ENCODE measurements around the gene TRAF4. TPM values are rescaled to one million over a fixed set of nuclear protein-coding genes. Genes with fewer than 3 reads are reported as not detected.

The TRAF4 gene, protein sequence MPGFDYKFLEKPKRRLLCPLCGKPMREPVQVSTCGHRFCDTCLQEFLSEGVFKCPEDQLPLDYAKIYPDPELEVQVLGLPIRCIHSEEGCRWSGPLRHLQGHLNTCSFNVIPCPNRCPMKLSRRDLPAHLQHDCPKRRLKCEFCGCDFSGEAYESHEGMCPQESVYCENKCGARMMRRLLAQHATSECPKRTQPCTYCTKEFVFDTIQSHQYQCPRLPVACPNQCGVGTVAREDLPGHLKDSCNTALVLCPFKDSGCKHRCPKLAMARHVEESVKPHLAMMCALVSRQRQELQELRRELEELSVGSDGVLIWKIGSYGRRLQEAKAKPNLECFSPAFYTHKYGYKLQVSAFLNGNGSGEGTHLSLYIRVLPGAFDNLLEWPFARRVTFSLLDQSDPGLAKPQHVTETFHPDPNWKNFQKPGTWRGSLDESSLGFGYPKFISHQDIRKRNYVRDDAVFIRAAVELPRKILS
- total RNA-seq = 100 to 1,000 TPM in 3 of 4 donors, 10 to 100 TPM in 1; 65.7 to 191 (median 126) TPM

GRCh38 chr17:28743243-28744103 is at the start of gene TRAF4:
TRAF4 (plus strand) TSS chr17:28744011; CDS start chr17:28744113, 102 bp downstream.
- Histone ChIP-seq H3K4me1 (peaks cover 13 to 66% (median 52%) of the 10 kb centered on the region in 4 donors), H3K4me3 (peak within 1 kb of the TSS; percentile 80 to 89 (median 81)), H3K27me3 (no peaks in the 10 kb centered on the region), H3K36me3 (no peaks in the 10 kb centered on the region), H3K9me3 (no peaks in the 10 kb centered on the region), H3K27ac (peak within 1 kb of the TSS; percentile 98 to 99 (median 98))
- TF ChIP-seq POLR2AphosphoS5 (IDR thresholded peaks at IDR 0.05) (peak; percentile 17 to 86 (median 83)), EP300 (IDR thresholded peaks at IDR 0.05; ENCODE audit: low read depth) (no peak), POLR2A (IDR thresholded peaks at IDR 0.05) (peak; percentile 75), CTCF (IDR thresholded peaks at IDR 0.05) (peak in 3 of 5 experiments; percentile 11 to 43 (median 12))
- WGBS, 2 donors (ENCODE audit: low coverage in 1 of 2) = 0% methylated on average over 49 of the region's 70 CpGs; no CpG with 5 or more reads in 1 of the 2 donors
- intact Hi-C loops (cut with DNase I; ENCODE audit: low total_unique reads) = no loop called here
- peak; percentile 89 for DNase-seq
- in situ Hi-C loops (cut with MboI; ENCODE audit: low pct_ligation_motif_present in 1 of 4, low pct_unique_long_range_greater_than_20kb in 1 of 4, low sequenced_read_pairs in 3 of 4) = no loop called here

- no peaks in the 10 kb centered on the region for H3K9me3 ChIP-seq
- H3K4me1 ChIP-seq = peaks cover 8 to 20% (median 13%) of the 10 kb centered on the region in 4 donors
- no peak overlapping the region for H3K4me3 ChIP-seq
- intact Hi-C loops (cut with DNase I; ENCODE audit: low total_unique reads) (no loop called here), in situ Hi-C loops (cut with MboI; ENCODE audit: low pct_ligation_motif_present in 1 of 4, low pct_unique_long_range_greater_than_20kb in 1 of 4, low sequenced_read_pairs in 3 of 4) (no loop called here)
- peak overlapping the region; percentile 71 to 80 (median 78) for H3K27ac ChIP-seq
- WGBS, 2 donors (ENCODE audit: low coverage in 1 of 2) = 54% methylated on average over 6 of the region's 6 CpGs; no CpG with 5 or more reads in 1 of the 2 donors
- TF ChIP-seq CTCF (IDR thresholded peaks at IDR 0.05) (peak in 1 of 5 experiments; percentile 11), POLR2AphosphoS5 (IDR thresholded peaks at IDR 0.05) (peak; percentile 77 to 93 (median 88)), POLR2A (IDR thresholded peaks at IDR 0.05) (peak; percentile 92), EP300 (IDR thresholded peaks at IDR 0.05; ENCODE audit: low read depth) (peak; percentile 16)
- DNase-seq = peak; percentile 87
- H3K36me3 ChIP-seq = peaks cover 0 to 84% (median 24%) of the 10 kb centered on the region in 4 donors
- H3K27me3 ChIP-seq = no peaks in the 10 kb centered on the region
Observed at GRCh38 chr17:28698253-28698941, 45.4 kb upstream of the TRAF4 start.

GRCh38 chr17:28700278-28700677 is 43.5 kb upstream of the TRAF4 start:
- H3K27me3 ChIP-seq = no peaks in the 10 kb centered on the region
- H3K9me3 ChIP-seq = no peaks in the 10 kb centered on the region
- intact Hi-C loops (cut with DNase I; ENCODE audit: low total_unique reads) (no loop called here), in situ Hi-C loops (cut with MboI; ENCODE audit: low pct_ligation_motif_present in 1 of 4, low pct_unique_long_range_greater_than_20kb in 1 of 4, low sequenced_read_pairs in 3 of 4) (no loop called here)
- DNase-seq = no peak
- WGBS, 2 donors (ENCODE audit: low coverage in 1 of 2) = 84% methylated on average over 8 of the region's 8 CpGs; no CpG with 5 or more reads in 1 of the 2 donors
- peaks cover 0 to 66% (median 18%) of the 10 kb centered on the region in 4 donors for H3K36me3 ChIP-seq
- H3K27ac ChIP-seq = no peak overlapping the region
- TF ChIP-seq EP300 (IDR thresholded peaks at IDR 0.05; ENCODE audit: low read depth) (no peak), POLR2AphosphoS5 (IDR thresholded peaks at IDR 0.05) (no peak), CTCF (IDR thresholded peaks at IDR 0.05) (no peak), POLR2A (IDR thresholded peaks at IDR 0.05) (no peak)
- peaks cover 8 to 20% (median 13%) of the 10 kb centered on the region in 4 donors for H3K4me1 ChIP-seq
- no peak overlapping the region for H3K4me3 ChIP-seq

All from transverse colon (tissue), 4 donors.